Ishikawa (cell line): ENCODE measurements around the gene IL20RB.

Experiments used
- MAX ChIP-seq: IDR thresholded peaks from 2 replicates; pipeline ENCODE4 v1.6.1; 2012
- RAD21 ChIP-seq: IDR thresholded peaks from 2 replicates; pipeline ENCODE4 v1.6.1; 2012; ENCODE audit warnings: low read depth
- TEAD4 ChIP-seq: IDR thresholded peaks from 2 replicates; pipeline ENCODE4 v1.6.1; 2012
- YY1 ChIP-seq: IDR thresholded peaks from 2 replicates; pipeline ENCODE4 v1.6.1; 2012; ENCODE audit warnings: low read depth
- ZBTB7A ChIP-seq: IDR thresholded peaks from 2 replicates; pipeline ENCODE4 v1.6.1; 2012; ENCODE audit warnings: low read depth

- TF ChIP-seq YY1, result no peak
- no peak for TF ChIP-seq MAX
- TF ChIP-seq TEAD4, result no peak
- no peak for TF ChIP-seq ZBTB7A
- TF ChIP-seq RAD21, result no peak
Observed at GRCh38 chr3:137050281-137050680, 92.5 kb downstream of the IL20RB start.
